ENCODE data around the gene SIRT3.
A peak's percentile ranks its signal among the peaks of the same experiment; 100 is the strongest.

SIRT3 gene

DNA sequence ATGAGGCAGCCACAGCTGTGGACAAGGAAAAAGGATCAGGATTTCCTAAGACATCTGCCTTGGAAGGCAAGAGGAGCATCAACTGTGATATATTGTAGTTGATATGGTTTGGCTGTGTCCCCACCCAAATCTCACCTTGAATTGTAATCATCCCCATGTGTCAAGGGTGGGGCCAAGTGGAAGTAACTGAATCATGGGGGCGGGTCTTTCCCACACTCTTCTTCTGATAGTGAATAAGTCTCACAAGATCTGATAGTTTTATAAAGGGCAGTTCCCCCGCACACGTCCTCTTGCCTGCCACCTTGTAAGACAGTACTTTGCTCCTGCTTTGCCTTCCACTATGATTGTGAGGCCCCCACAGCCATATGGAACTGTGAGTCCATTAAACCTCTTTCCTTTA lies 18.4 kb downstream of the SIRT3 start:
- DNase-seq (ENCODE audit: low read depth in 1 of 2, low spot score in 1 of 2): no peak

DNA sequence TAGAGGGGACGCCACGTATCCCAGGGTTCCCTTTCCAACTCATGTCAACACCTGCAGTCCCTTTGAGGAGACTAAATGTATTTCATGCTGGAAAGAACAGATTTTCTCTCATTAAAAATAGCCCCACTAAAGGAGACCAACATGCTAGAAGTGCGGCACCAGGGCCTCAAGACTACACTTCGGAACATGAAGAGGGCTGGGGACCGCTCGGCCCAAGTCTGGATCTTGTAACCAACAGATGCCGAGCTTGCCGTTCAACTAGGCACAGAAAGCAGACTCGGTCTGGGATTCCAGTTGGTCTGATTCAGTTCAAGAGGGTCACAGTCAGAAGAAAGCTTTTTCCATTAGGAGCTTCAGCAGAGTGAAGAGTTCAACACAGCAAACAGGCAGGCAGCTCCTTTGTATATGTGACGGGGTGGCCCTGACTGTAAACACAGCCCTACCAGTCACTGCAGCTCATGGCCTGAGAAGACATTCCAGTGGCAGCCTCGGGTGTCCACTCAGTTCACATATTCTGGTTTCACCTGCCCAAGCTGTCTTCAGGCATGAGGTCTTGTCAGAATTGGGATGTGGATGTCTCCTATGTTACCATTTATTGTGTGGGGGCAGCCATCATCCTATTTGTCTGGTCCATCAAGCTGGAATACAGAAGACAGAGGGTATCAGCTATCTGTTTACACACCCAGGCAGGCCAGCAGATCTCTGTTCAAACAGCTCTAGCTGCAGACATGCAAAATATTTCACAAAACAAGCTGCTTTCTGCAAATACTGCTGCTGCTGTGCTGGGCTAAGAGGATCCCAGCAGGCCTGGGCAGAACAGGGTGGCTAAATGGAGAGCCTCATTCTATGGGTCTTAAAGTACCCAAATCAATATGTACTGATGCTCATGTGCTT lies 19.8 kb downstream of the SIRT3 start:
- DNase-seq (ENCODE audit: low read depth in 1 of 2, low spot score in 1 of 2): no peak

DNA sequence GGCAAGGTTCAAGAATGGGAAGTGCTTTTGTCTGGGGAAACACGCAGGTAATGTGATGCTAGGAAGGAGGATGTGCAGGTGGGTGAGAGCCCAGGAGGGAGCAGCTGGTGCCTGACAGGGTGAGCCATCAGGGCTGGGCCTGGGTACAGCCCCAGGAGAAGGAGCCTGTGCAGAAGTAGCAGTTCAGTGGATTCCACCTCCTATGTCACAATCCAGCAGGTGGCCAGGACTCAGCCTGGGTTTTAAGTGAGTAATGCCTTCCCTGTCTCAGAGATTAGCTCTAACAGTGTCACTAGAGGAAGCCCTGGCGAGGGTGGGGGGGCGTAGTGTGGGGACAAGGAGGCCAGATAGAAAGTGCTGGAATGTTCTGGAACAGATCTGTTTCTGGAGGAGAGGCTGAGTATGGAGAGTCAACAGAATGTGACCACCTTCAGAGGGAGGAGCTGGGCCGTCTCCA lies 20.5 kb downstream of the SIRT3 start:
- DNase-seq (ENCODE audit: low read depth in 1 of 2, low spot score in 1 of 2): no peak

DNA sequence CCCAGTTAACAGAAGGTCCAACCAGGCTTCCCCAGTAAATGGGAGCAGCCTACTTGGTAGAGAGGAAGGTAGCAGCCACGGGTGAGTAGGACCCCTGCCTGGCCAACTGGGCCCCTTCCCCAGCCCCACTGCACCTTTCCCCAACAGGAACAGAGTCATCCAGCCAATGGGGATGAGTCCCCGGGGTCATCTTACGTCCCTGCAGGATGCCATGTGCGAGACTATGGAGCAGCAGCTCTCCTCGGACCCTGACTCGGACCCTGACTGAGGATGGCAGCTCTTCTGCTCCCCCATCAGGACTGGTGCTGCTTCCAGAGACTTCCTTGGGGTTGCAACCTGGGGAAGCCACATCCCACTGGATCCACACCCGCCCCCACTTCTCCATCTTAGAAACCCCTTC lies 22.1 kb downstream of the SIRT3 start:
- DNase-seq (ENCODE audit: low read depth in 1 of 2, low spot score in 1 of 2): no peak

DNA sequence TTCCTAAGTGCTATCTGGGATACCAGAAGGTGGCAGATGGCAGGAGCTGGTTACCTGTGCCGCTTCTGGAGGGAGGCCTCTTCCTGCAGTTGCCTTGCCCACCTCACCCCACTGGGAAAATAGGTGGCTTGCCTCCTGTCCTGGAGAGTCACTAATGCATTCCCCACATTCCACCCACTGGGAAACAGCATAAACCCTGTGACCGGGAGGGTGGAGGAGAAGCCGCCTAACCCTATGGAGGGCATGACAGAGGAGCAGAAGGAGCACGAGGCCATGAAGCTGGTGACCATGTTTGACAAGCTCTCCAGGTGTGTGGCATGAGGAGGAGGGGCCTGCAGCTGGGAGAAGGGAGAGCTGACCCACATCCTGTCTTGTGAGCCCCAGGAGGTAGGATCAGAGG lies 23.0 kb downstream of the SIRT3 start:
- DNase-seq (ENCODE audit: low read depth in 1 of 2, low spot score in 1 of 2): no peak

DNA sequence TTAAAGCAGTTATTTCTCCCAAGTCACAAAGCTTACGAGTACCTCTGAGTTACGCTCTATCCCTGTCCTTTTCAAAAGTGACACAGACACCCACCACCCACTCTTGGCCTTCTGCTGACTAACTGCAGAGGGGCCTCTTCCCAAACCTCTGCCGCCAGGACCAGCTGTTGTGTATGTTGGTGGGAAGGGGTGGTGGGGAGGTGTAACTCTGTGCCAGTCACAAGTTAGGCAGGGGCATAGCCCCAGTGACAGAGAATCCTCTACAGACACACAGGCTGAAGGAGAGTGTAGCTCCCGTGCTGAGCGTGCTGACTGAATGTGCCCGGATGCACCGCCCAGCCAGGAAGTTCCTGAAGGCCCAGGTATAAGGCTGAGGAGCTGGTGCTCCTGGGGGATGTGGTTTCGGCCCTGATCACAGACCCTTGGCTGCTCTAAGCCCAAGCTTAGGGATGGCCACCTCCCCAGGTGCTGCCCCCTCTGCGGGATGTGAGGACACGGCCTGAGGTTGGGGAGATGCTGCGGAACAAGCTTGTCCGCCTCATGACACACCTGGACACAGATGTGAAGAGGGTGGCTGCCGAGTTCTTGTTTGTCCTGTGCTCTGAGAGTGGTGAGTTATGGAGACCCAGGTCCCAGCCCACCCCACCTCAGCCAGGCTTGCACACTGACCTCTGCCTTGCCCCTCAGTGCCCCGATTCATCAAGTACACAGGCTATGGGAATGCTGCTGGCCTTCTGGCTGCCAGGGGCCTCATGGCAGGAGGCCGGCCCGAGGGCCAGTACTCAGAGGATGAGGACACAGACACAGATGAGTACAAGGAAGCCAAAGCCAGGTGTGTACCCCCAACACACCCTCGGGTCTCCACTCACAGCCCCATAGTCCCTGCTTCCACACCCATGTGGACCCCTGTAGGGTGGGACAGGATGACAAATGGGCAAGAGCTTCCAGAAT lies 23.7 kb downstream of the SIRT3 start:
- no peak for DNase-seq (ENCODE audit: low read depth in 1 of 2, low spot score in 1 of 2)

DNA sequence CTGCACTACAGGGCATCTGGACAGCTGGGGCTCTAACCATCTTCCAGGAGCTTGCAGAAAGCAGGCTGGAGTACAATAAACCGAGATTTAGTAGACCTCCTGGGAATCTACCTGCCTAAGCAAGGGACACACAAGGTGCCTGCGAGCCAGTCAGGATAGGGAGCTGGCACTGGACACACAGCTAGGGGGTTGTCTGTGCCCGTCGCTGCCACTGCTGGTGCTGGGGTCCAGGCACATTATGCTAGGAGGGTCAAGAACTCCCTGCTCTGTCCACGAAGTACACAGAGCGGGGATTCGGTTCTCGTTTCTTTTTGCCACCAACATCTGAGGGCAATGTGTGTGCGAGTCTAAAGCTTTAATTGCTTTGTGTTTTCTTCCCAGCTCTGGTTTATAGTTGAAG lies 24.4 kb downstream of the SIRT3 start:
- no peak for DNase-seq (ENCODE audit: low read depth in 1 of 2, low spot score in 1 of 2)

DNA sequence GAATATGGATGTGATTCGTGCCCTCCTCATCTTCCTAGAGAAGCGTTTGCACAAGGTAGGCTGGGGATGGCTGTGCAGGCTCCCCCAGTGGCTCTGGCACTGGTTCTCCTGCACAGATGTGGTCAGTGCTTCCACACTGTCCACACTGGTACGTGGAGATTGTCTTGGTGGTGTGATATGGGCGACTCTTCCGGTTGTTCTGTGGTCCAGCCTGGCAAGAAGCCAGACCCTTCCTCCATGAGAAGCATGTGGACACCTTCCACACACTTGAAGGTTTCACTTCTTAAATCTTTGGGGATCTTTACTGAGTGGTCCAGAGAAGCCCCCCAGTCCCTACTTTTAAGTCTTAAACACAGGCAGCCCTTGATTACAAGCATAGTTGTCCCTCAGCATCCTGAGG lies 24.8 kb downstream of the SIRT3 start:
- no peak for DNase-seq (ENCODE audit: low read depth in 1 of 2, low spot score in 1 of 2)

DNA sequence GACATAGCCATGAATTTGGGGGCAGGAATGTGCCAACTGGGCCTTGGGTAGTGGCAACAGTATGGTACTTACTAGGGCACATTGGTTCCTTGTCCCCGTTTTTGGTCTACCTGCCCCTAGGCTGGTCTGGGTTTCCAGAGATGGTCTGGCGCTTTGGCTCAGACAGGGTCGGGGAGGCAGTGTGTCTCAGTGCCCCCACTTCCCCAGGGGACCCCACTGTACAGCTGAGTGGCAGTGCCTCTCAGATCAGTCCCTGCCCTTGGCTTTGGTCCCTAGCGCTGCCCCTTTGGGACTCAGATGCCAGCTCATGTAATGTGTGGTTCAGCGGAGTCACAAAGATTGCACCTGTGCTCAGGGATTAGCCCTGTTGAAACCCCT lies 25.4 kb downstream of the SIRT3 start:
- DNase-seq (ENCODE audit: low read depth in 1 of 2, low spot score in 1 of 2): no peak

DNA sequence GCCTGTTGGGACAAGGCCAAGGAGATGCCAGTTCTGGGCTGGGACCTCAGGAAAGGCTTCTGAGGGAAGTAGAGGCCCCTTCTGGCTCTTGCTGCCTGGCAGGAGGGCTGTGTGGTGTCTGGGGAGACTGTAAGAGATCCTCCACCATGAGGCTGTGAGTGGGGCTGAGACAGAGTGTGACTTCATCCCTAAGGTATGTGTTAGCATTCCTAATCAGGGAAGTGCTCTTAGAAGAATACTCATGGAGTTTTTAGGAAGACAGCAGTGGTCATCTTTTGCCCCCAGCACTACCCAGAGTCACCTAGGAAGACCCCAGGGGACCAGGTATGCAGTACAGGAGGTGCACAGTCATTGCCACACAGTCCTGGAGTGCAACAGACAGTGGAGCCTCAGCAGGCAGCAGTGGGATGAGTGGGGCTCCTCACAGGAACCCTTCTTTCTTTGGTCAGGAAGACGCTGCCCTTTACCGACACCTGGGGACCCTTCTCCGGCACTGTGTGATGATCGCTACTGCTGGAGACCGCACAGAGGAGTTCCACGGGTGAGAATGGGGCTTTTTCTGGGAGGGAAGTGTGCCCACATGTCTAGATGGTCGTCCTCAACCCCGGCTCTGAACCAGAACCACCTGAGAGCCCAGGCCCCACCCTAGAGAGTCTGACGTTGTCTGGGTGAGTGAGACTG lies 25.9 kb downstream of the SIRT3 start:
- DNase-seq (ENCODE audit: low read depth in 1 of 2, low spot score in 1 of 2): no peak

DNA sequence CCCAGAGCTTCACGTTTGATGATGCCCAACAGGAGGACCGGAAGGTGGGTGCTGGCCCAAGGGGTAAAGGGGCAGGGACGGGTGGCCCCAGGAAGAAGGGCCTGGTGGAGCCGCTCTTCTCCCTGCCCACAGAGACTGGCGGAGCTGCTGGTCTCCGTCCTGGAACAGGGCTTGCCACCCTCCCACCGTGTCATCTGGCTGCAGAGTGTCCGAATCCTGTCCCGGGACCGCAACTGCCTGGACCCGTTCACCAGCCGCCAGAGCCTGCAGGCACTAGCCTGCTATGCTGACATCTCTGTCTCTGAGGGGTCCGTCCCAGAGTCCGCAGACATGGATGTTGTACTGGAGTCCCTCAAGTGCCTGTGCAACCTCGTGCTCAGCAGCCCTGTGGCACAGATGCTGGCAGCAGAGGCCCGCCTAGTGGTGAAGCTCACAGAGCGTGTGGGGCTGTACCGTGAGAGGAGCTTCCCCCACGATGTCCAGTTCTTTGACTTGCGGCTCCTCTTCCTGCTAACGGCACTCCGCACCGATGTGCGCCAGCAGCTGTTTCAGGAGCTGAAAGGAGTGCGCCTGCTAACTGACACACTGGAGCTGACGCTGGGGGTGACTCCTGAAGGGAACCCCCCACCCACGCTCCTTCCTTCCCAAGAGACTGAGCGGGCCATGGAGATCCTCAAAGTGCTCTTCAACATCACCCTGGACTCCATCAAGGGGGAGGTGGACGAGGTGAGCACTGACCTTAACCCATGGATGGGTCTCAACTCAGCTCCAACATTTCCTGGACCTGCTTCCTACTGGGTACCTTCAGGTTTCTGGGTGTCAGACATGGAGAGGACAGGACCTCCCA lies 26.6 kb downstream of the SIRT3 start:
- DNase-seq (ENCODE audit: low read depth in 1 of 2, low spot score in 1 of 2): no peak

DNA sequence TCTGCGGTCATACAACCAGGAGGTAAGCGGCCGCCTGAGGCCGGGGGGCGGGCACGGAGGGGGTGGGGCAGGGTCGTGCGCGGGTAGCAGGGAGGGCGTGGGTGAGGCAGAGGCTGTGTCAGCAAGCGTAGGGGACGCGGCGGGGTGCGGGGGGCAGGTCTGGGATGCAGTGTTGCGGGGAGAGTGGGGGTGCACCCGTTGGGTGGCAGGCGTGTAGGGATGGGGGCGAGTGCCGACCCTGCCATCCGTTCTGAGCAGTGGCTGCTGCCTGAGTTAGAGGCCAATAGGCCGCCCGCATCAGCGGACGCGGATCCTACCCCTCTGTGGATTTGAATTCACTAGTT lies 27.3 kb downstream of the SIRT3 start:
- no peak for DNase-seq (ENCODE audit: low read depth in 1 of 2, low spot score in 1 of 2)

DNA sequence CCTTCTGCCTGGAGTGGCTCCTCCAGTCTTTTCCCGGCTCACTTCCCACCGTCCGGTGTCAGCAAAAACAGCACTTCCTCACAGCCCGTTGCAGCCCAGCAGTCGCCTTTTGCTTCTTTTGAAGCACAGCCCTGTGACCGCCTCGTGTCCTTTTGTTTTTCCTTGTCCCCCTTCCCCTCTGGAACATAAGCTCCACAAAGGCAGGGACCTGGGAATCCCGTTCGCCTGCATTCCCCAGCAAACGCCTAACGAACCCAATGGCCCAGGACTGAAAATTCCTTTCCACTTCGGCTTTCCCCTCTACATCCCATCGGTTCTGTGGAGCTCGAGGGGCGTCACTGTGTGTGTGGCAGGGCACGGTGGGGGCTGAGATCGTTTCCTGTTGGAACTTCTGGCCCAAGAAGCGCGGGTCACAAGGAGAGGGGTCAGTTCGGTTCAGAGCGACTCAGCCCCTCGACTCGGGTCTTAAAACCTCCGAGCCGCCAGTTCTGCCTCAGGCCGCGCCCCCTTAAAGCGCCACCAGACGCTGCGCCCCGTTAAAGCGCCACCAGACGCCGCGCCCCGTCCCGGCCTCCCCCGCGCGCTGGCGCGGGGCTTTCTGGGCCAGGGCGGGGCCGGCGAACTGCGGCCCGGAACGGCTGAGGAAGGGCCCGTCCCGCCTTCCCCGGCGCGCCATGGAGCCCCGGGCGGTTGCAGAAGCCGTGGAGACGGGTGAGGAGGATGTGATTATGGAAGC lies 27.8 kb downstream of the SIRT3 start:
- peak; percentile 68 to 75 for DNase-seq (ENCODE audit: low read depth in 1 of 2, low spot score in 1 of 2)

DNA sequence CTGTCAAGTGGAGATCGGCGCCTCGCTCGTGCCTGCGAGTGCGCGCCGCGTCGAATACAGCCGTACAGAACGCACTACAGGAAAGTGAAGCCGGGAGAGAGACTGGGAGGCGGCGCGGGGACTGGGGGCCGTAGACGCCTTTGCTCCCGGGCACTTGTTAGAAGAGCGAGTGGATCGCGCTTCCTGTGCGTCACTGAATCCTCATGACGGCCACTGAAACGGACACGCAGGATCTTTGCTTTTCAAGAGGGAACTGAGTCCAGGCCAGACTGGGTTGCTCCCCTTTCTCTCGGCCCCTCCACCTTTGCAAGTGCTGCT lies 28.3 kb downstream of the SIRT3 start:
- no peak for DNase-seq (ENCODE audit: low read depth in 1 of 2, low spot score in 1 of 2)

DNA sequence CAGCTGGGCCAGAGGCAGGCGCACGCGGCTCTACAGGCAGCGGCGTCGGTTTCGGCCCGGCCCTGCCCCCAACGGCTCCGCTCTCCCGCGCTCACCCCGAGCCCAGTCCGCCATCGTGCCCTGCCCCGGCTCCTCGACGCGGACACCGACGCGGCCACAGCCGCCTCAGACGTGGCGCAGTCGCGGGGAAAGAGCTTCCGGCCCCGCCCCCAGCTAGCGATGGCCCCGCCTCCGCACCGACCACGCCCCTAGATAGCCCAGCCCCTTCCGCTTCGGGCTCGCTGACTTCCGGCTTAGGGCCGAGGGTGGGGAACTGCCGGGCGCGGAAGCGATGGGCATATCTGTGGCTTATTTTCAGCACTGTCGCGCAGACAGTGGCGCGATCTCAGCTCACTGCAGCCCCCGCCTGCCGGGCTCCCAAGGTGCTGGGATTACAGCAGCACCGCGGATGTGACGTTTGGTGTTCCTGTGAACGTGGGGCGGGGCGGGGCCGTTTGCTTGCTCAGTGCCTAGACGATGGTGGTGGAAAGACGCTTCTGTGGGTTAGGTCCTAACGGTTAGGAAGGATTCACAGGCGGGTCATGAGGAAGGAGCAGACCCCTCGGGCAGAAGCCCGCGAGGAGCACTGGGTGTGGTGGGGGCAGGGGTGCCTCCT lies 28.8 kb downstream of the SIRT3 start, which contains the start of the genes BET1L and RIC8A:
BET1L (minus strand) TSS at position 192 of the 655 bp plus-strand sequence; CDS start at position 114, 78 bp downstream.
RIC8A (plus strand) TSS at position 501 of the 655 bp plus-strand sequence. CDS start 1,147 bp downstream, outside the sequence.
- DNase-seq (ENCODE audit: low read depth in 1 of 2, low spot score in 1 of 2): peak; percentile 92 to 97

DNA sequence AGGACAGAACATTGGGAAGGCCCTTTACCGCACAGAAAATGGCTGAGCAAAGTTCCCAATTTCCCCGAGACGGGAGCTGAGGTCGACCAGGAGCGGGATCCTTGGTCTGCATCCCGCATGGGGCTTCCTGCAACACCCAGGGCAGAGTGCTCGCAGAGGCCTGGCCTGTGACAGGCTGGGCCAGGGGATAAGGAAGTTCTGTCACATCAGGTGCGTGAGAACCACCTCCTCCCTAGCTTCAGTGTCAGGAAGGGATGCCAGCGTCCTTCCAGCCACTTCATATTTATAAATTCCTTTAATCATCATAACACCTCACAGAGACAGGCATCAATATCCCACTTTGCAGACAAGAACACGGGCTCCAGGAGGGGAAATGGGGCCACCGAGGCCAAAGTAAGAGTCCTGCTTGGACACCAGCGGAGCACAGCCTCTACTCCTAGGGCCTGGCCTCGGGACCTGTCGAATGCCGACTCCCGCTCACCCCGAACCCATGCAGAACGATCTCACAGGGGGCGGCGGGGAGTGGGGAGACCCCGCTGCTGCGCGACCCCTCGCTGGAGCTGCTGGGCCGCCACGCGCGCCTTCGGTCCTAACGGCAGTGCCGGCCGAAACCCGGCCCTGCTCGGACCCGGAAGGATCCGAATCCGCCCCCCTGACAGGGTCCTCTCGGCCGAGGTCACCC lies 29.5 kb downstream of the SIRT3 start:
- no peak for DNase-seq (ENCODE audit: low read depth in 1 of 2, low spot score in 1 of 2)

DNA sequence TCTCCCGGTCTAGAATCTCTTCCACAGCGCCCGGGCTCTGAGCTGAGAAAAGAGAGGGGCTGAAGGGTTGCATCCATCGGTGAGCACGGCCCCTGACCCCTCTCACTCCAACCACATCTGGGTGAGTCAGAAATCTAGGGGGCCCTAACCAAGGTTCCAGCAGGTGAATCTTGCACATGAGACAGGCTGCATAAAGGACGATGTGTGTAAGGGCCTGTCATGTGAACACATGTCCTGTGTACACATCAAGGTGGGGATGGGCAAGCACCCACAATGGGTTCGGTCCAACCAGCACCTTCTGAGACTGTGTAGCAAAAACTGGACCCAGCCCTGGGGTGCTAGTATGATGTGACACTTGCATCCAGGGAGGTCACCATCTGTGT lies 30.1 kb downstream of the SIRT3 start:
- no peak for DNase-seq (ENCODE audit: low read depth in 1 of 2, low spot score in 1 of 2)

DNA sequence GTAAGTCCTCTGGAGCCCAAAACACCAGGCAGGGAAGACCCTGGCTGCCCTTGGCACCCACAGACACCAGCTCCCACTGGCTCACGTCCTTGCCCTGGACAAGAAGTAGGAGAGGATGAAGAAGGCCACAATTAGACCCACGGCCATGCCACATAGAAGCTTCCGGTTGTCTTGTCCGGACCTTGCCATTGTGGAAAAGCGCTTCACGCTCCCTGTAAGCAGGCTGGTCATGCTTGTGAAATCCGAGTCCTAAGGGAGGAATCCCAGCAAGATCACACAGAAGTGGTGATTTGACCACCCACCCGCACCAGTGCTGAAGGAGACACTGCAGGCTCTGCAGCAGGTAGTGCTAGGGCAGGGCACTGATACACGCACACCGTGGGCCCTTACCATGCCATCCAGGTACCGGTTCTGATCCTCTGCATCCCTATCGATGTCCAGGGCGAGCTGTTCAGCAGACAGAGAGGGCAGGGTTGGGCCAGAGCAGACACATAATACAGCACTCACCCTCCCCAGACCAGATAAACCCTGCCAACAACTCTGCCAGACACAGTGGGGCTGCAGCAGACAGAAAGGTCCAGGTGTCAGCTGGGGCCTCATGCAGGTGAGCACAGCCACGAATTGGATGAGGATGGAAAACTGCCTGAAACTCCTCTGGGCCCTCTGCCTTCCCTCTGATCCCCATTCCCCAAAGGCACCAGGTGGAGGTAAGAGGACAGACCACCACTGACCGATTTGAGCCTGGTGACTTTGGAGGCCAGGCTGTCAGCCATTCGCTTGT lies 30.7 kb downstream of the SIRT3 start:
- no peak for DNase-seq (ENCODE audit: low read depth in 1 of 2, low spot score in 1 of 2)
